ENCODE results near the gene COA3.

COA3 gene

GRCh38 chr17:42798383-42799380 is at the start of gene COA3, which contains the start of gene CNTD1:
COA3 (minus strand) TSS chr17:42798704; CDS start chr17:42798681, 23 bp downstream.
CNTD1 (plus strand) TSS chr17:42798861; CDS start chr17:42799068, 207 bp downstream.
- FAIRE-seq, result no peak
- peak; percentile 72 for DNase-seq (ENCODE audit: low spot score)

- no peak for FAIRE-seq
- no peak for DNase-seq (ENCODE audit: low spot score)
These were observed 49.6 kb upstream of the COA3 start for GRCh38 chr17:42848093-42848492.

GRCh38 chr17:42846594-42847280 is 48.2 kb upstream of the COA3 start:
- DNase-seq (ENCODE audit: low spot score), result no peak
- no peak for FAIRE-seq

GRCh38 chr17:42845918-42846593 is 47.6 kb upstream of the COA3 start:
- DNase-seq (ENCODE audit: low spot score) (peak; percentile 46), FAIRE-seq (no peak)

GRCh38 chr17:42845556-42845917 is 47.0 kb upstream of the COA3 start:
- FAIRE-seq (no peak), DNase-seq (ENCODE audit: low spot score) (peak; percentile 20)

- DNase-seq (ENCODE audit: low spot score), result no peak
- no peak for FAIRE-seq
These were observed 46.5 kb upstream of the COA3 start for GRCh38 chr17:42844761-42845555.

- FAIRE-seq (no peak), DNase-seq (ENCODE audit: low spot score) (no peak)
These were observed 45.8 kb upstream of the COA3 start, which contains the start of gene AOC2 for GRCh38 chr17:42844271-42844670. AOC2 (plus strand) TSS chr17:42844580; CDS start chr17:42844627, 47 bp downstream.

GRCh38 chr17:42843358-42843934 is 44.9 kb upstream of the COA3 start:
- FAIRE-seq, result no peak
- peak; percentile 41 for DNase-seq (ENCODE audit: low spot score)

- DNase-seq (ENCODE audit: low spot score), result no peak
- no peak for FAIRE-seq
These were observed 43.6 kb upstream of the COA3 start for GRCh38 chr17:42841975-42842685.

- DNase-seq (ENCODE audit: low spot score) (no peak), FAIRE-seq (no peak)
These were observed 37.2 kb upstream of the COA3 start for GRCh38 chr17:42835732-42836131.

- FAIRE-seq (no peak), DNase-seq (ENCODE audit: low spot score) (no peak)
These were observed 35.4 kb upstream of the COA3 start for GRCh38 chr17:42833767-42834422.

GRCh38 chr17:42832934-42833766 is 34.6 kb upstream of the COA3 start, which contains the start of gene PSME3:
PSME3 (plus strand) TSS chr17:42833397; CDS start chr17:42833632, 235 bp downstream.
- peak; percentile 71 for DNase-seq (ENCODE audit: low spot score)
- no peak for FAIRE-seq

GRCh38 chr17:42832213-42832933 is 33.9 kb upstream of the COA3 start:
- DNase-seq (ENCODE audit: low spot score) (no peak), FAIRE-seq (no peak)

GRCh38 chr17:42830971-42831370 is 32.5 kb upstream of the COA3 start:
- DNase-seq (ENCODE audit: low spot score), result no peak
- no peak for FAIRE-seq

- FAIRE-seq (no peak), DNase-seq (ENCODE audit: low spot score) (no peak)
These were observed 29.0 kb upstream of the COA3 start for GRCh38 chr17:42827472-42827871.

- DNase-seq (ENCODE audit: low spot score), result no peak
- no peak for FAIRE-seq
These were observed 22.7 kb upstream of the COA3 start for GRCh38 chr17:42821176-42821575.

GRCh38 chr17:42819939-42820535 is 21.5 kb upstream of the COA3 start:
- FAIRE-seq (no peak), DNase-seq (ENCODE audit: low spot score) (peak; percentile 35)

Measured in RCC 7860 (cell line).